K562 (cell line): ENCODE data around the gene RARA. TPM values are rescaled to one million over a fixed set of nuclear protein-coding genes. Genes with fewer than 3 reads are reported as not detected.

ENCODE experiments used
- BHLHE40 ChIP-seq: IDR thresholded peaks from 2 replicates; pipeline ENCODE4 v1.6.1; 2011; ENCODE audit warnings: low read length, improper control_type of control experiment
- CAMTA2 ChIP-seq: fragments of 250-450 bp; sonication (Bioruptor Pico); conservative IDR thresholded peaks from 2 replicates; pipeline ENCODE4 v1.5.1; 2022
- ELF4 ChIP-seq: fragments of 450-650 bp; formaldehyde crosslinking; IDR thresholded peaks from 2 replicates; pipeline ENCODE4 v1.4.0; 2022; ENCODE audit warnings: missing genetic modification characterization
- ETV6 ChIP-seq, 3 experiments: fragments of 150-350 bp in 1 of 3; sonication (generic) in 1 of 3; formaldehyde crosslinking in 1 of 3; IDR thresholded peaks; 2 replicates each; pipeline versions ENCODE4 v1.6.1 to v1.8.0; 2014 to 2022; ENCODE audit warnings: borderline replicate concordance in 2 of 3, low read depth in 2 of 3, antibody characterized with exemption in 1 of 3, low read length in 1 of 3, mild to moderate bottlenecking in 1 of 3, missing genetic modification reagents in 1 of 3
- FOXJ2 ChIP-seq: fragments of 200-800 bp; sonication (Bioruptor generic); IDR thresholded peaks from 2 replicates; pipeline ENCODE4 v1.6.1; 2016; ENCODE audit warnings: missing genetic modification characterization, missing compliant biosample characterization
- FOXK1 ChIP-seq: sonication (generic); formaldehyde crosslinking; IDR thresholded peaks from 2 replicates; pipeline ENCODE4 v1.8.0; 2022; ENCODE audit warnings: missing genetic modification reagents, mild to moderate bottlenecking, borderline replicate concordance
- JUNB ChIP-seq: fragments of 450-650 bp; formaldehyde crosslinking; conservative IDR thresholded peaks from 2 replicates; pipeline ENCODE4 v1.4.0; 2020; ENCODE audit warnings: mild to moderate bottlenecking
- LARP7 ChIP-seq: fragments of 450-650 bp; IDR thresholded peaks from 2 replicates; pipeline ENCODE4 v1.6.1; 2016
- NRF1 ChIP-seq, 2 experiments: fragments of 450-650 bp; IDR thresholded peaks in 1 of 2; conservative IDR thresholded peaks in 1 of 2; 2 replicates each; pipeline ENCODE4 v1.6.1; 2014; ENCODE audit warnings: mild to moderate bottlenecking in 2 of 2
- PHTF2 ChIP-seq: fragments of 250-450 bp; sonication (Bioruptor Pico); IDR thresholded peaks from 2 replicates; pipeline ENCODE4 v1.5.0; 2021; ENCODE audit warnings: mild to moderate bottlenecking
- POLR3G ChIP-seq: IDR thresholded peaks from 2 replicates; pipeline ENCODE4 v1.6.1; 2011; ENCODE audit not compliant: insufficient read length, insufficient replicate concordance; ENCODE audit errors: extremely low read depth
- SMC3 ChIP-seq: conservative IDR thresholded peaks from 2 replicates; pipeline ENCODE4 v1.6.1; 2011; ENCODE audit warnings: low read depth, low read length, improper control_type of control experiment; ENCODE audit not compliant: insufficient read depth
- TAF15 ChIP-seq: fragments of 200-400 bp; formaldehyde crosslinking; IDR thresholded peaks from 2 replicates; pipeline ENCODE4 v1.6.1; 2017; ENCODE audit warnings: mild to moderate bottlenecking, low read depth, low read length, moderate library complexity
- ZKSCAN3 ChIP-seq: fragments of 250-450 bp; sonication (Bioruptor Pico); IDR thresholded peaks from 2 replicates; pipeline ENCODE4 v1.4.0; 2020
- ZNF253 ChIP-seq: fragments of 250-450 bp; sonication (Bioruptor Pico); conservative IDR thresholded peaks from 2 replicates; pipeline ENCODE4 v1.6.1; 2021; ENCODE audit warnings: mild to moderate bottlenecking
- polyA plus RNA-seq, 8 experiments: library from polyadenylated mRNA; depleted of rRNA in 4 of 8; stranded (reverse) in 5 of 8; unstranded in 3 of 8; fragments of >200 nt; fragmentation: Nextera tagmentation in 2 of 8; fragmentation: Illumina TruSeq in 1 of 8; extraction: Ambion mirVana in 2 of 8; extraction: Trizol in 1 of 8; gene quantifications; 2 replicates each; pipeline versions ENCODE4 v1.2.1 to v1.2.3, GENCODE V29; 2011 to 2014; ENCODE audit warnings: inconsistent platforms in 1 of 8, missing spikeins in 1 of 8
- total RNA-seq, 7 experiments: library from RNA; depleted of rRNA in 6 of 7; stranded (reverse); fragments of >200 nt in 6 of 7; fragmentation: Illumina TruSeq in 2 of 7; extraction: Trizol in 2 of 7; gene quantifications; 2 replicates each; pipeline versions ENCODE4 v1.2.1 to v1.2.3, GENCODE V29; 2011 to 2021; ENCODE audit warnings: low replicate concordance in 1 of 7
- TF ChIP-seq, protein P1 (sequence below): sonication (generic); formaldehyde crosslinking; IDR thresholded peaks from 2 replicates; pipeline ENCODE4 v1.4.0; 2020; ENCODE audit warnings: mild to moderate bottlenecking, missing genetic modification reagents
- TF ChIP-seq, protein P2 (sequence below): fragments of 250-450 bp; sonication (Bioruptor Pico); IDR thresholded peaks from 2 replicates; pipeline ENCODE4 v1.5.0; 2020; ENCODE audit warnings: mild to moderate bottlenecking, borderline replicate concordance
- TF ChIP-seq, protein P3 (sequence below): fragments of 450-650 bp; formaldehyde crosslinking; conservative IDR thresholded peaks from 2 replicates; pipeline ENCODE4 v1.4.0; 2022; ENCODE audit warnings: mild to moderate bottlenecking, missing genetic modification characterization
- TF ChIP-seq, protein P4 (sequence below): fragments of 450-650 bp; IDR thresholded peaks from 2 replicates; pipeline ENCODE4 v1.6.1; 2016; ENCODE audit warnings: low read depth, mild to moderate bottlenecking, moderate library complexity
- TF ChIP-seq, protein P5 (sequence below): fragments of 450-650 bp; formaldehyde crosslinking; IDR thresholded peaks from 2 replicates; pipeline ENCODE4 v1.4.0; 2020; ENCODE audit warnings: mild to moderate bottlenecking, moderate library complexity

RARA gene
- total and polyA plus RNA-seq, 9 of the 15 experiments (the other 6 are each of a cell fraction or from before 2014, with no cell fraction given), result 0.10 to 28.0 (median 7.9) TPM

- TF ChIP-seq FOXK1, result no peak
- TF ChIP-seq, protein P1, sequence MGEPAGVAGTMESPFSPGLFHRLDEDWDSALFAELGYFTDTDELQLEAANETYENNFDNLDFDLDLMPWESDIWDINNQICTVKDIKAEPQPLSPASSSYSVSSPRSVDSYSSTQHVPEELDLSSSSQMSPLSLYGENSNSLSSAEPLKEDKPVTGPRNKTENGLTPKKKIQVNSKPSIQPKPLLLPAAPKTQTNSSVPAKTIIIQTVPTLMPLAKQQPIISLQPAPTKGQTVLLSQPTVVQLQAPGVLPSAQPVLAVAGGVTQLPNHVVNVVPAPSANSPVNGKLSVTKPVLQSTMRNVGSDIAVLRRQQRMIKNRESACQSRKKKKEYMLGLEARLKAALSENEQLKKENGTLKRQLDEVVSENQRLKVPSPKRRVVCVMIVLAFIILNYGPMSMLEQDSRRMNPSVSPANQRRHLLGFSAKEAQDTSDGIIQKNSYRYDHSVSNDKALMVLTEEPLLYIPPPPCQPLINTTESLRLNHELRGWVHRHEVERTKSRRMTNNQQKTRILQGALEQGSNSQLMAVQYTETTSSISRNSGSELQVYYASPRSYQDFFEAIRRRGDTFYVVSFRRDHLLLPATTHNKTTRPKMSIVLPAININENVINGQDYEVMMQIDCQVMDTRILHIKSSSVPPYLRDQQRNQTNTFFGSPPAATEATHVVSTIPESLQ (CRISPR knock-in tag), result no peak
- TF ChIP-seq FOXJ2 (tag), result no peak
- no peak for TF ChIP-seq ZNF253 (CRISPR knock-in tag)
- no peak for TF ChIP-seq POLR3G
- TF ChIP-seq, protein P2, sequence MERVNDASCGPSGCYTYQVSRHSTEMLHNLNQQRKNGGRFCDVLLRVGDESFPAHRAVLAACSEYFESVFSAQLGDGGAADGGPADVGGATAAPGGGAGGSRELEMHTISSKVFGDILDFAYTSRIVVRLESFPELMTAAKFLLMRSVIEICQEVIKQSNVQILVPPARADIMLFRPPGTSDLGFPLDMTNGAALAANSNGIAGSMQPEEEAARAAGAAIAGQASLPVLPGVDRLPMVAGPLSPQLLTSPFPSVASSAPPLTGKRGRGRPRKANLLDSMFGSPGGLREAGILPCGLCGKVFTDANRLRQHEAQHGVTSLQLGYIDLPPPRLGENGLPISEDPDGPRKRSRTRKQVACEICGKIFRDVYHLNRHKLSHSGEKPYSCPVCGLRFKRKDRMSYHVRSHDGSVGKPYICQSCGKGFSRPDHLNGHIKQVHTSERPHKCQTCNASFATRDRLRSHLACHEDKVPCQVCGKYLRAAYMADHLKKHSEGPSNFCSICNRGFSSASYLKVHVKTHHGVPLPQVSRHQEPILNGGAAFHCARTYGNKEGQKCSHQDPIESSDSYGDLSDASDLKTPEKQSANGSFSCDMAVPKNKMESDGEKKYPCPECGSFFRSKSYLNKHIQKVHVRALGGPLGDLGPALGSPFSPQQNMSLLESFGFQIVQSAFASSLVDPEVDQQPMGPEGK (CRISPR knock-in tag), result no peak
- peak; percentile 56 to 66 for TF ChIP-seq NRF1 (conservative IDR thresholded peaks at IDR 0.05 in 1 of 2, IDR thresholded peaks at IDR 0.05 in 1 of 2)
- TF ChIP-seq, protein P3, sequence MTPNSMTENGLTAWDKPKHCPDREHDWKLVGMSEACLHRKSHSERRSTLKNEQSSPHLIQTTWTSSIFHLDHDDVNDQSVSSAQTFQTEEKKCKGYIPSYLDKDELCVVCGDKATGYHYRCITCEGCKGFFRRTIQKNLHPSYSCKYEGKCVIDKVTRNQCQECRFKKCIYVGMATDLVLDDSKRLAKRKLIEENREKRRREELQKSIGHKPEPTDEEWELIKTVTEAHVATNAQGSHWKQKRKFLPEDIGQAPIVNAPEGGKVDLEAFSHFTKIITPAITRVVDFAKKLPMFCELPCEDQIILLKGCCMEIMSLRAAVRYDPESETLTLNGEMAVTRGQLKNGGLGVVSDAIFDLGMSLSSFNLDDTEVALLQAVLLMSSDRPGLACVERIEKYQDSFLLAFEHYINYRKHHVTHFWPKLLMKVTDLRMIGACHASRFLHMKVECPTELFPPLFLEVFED (CRISPR knock-in tag), result no peak
- no peak for TF ChIP-seq ETV6 (IDR thresholded peaks at IDR 0.05; ENCODE audit: borderline replicate concordance in 1 of 2, low read depth in 2 of 2, low read length in 1 of 2)
- TF ChIP-seq ETV6 (CRISPR knock-in tag; IDR thresholded peaks at IDR 0.05; ENCODE audit: borderline replicate concordance), result no peak
- no peak for TF ChIP-seq PHTF2 (CRISPR knock-in tag)
- no peak for TF ChIP-seq TAF15
- TF ChIP-seq JUNB (CRISPR knock-in tag), result no peak
- TF ChIP-seq SMC3, result 0 out of 2 replicates have a peak, but pooled peaks have one; percentile 4
- TF ChIP-seq, protein P4, sequence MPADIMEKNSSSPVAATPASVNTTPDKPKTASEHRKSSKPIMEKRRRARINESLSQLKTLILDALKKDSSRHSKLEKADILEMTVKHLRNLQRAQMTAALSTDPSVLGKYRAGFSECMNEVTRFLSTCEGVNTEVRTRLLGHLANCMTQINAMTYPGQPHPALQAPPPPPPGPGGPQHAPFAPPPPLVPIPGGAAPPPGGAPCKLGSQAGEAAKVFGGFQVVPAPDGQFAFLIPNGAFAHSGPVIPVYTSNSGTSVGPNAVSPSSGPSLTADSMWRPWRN, result no peak
- TF ChIP-seq LARP7, result no peak
- no peak for TF ChIP-seq ELF4 (CRISPR knock-in tag)
- TF ChIP-seq BHLHE40, result peak; percentile 65
- TF ChIP-seq, protein P5, sequence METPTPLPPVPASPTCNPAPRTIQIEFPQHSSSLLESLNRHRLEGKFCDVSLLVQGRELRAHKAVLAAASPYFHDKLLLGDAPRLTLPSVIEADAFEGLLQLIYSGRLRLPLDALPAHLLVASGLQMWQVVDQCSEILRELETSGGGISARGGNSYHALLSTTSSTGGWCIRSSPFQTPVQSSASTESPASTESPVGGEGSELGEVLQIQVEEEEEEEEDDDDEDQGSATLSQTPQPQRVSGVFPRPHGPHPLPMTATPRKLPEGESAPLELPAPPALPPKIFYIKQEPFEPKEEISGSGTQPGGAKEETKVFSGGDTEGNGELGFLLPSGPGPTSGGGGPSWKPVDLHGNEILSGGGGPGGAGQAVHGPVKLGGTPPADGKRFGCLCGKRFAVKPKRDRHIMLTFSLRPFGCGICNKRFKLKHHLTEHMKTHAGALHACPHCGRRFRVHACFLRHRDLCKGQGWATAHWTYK (CRISPR knock-in tag), result no peak
- TF ChIP-seq ZKSCAN3 (CRISPR knock-in tag), result no peak
- no peak for TF ChIP-seq CAMTA2 (CRISPR knock-in tag)
Measured at GRCh38 chr17:40340880-40341807, 32.2 kb downstream of the RARA start (continued).
